ENCODE results near the gene FASN. TPM values are rescaled to one million over a fixed set of nuclear protein-coding genes. Genes with fewer than 3 reads are reported as not detected.
A peak's percentile ranks its signal among the peaks of the same experiment; 100 is the strongest.
"Not testable (repeated sequence)": the region's sequence is repeated elsewhere in the genome, so short reads cannot be mapped to it uniquely, and the experiment has no call there.

The FASN gene
- total RNA-seq, 4 donors from 2014 or later = 30.3 to 63.6 (median 44.8) TPM

DNA sequence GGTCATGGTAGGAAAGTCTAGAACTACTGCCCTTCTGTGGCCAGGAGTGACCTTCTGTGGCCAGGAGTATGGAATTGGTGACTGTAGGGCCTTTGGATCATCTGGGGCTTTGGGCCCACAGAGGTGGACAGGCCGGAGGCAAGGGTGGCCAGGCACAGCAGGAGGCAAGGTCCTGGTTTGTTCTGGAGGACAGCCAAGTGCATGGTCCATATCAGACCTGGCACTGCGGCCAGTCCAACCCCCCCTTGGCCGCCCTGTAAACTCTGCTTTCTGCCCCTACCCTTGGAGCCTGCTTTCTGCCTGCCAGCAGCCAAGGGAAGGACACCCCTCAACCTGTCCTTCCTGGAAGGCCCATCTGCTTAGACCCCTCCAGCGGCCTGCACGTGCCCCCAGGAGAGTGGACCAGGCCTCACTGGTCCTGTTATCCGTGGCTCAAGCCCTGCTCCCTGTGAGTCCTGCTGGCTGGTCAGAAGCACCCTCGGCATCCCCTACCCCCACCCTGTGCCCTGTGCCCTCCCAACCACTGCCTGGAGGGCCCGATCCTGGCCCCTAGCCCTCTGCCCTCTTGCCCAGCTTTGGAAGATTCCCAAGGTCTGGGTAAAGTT, 58.2 kb downstream of the FASN start:
- Histone ChIP-seq H3K36me3 (peaks cover 0 to 11% (median 3%) of the 10 kb centered on the region in 4 donors), H3K9me3 (no peaks in the 10 kb centered on the region), H3K4me1 (peaks cover 18 to 25% (median 22%) of the 10 kb centered on the region in 4 donors), H3K27ac (replicated peaks in 1 of 4) (no peak overlapping the region), H3K27me3 (no peaks in the 10 kb centered on the region), H3K4me3 (no peak overlapping the region)
- WGBS = 98% methylated on average over 6 of the region's 8 CpGs
- no peak for TF ChIP-seq POLR2AphosphoS5 (IDR thresholded peaks at IDR 0.05)
- TF ChIP-seq, protein P1, sequence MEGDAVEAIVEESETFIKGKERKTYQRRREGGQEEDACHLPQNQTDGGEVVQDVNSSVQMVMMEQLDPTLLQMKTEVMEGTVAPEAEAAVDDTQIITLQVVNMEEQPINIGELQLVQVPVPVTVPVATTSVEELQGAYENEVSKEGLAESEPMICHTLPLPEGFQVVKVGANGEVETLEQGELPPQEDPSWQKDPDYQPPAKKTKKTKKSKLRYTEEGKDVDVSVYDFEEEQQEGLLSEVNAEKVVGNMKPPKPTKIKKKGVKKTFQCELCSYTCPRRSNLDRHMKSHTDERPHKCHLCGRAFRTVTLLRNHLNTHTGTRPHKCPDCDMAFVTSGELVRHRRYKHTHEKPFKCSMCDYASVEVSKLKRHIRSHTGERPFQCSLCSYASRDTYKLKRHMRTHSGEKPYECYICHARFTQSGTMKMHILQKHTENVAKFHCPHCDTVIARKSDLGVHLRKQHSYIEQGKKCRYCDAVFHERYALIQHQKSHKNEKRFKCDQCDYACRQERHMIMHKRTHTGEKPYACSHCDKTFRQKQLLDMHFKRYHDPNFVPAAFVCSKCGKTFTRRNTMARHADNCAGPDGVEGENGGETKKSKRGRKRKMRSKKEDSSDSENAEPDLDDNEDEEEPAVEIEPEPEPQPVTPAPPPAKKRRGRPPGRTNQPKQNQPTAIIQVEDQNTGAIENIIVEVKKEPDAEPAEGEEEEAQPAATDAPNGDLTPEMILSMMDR (IDR thresholded peaks at IDR 0.05) = no peak
- no peak for TF ChIP-seq EP300 (IDR thresholded peaks at IDR 0.05)
- no peak for TF ChIP-seq POLR2A (IDR thresholded peaks at IDR 0.05; ENCODE audit: low read depth)
- intact Hi-C loops (cut with DNase I) = no loop called here
- no peak for DNase-seq (ENCODE audit: extremely low spot score)

DNA sequence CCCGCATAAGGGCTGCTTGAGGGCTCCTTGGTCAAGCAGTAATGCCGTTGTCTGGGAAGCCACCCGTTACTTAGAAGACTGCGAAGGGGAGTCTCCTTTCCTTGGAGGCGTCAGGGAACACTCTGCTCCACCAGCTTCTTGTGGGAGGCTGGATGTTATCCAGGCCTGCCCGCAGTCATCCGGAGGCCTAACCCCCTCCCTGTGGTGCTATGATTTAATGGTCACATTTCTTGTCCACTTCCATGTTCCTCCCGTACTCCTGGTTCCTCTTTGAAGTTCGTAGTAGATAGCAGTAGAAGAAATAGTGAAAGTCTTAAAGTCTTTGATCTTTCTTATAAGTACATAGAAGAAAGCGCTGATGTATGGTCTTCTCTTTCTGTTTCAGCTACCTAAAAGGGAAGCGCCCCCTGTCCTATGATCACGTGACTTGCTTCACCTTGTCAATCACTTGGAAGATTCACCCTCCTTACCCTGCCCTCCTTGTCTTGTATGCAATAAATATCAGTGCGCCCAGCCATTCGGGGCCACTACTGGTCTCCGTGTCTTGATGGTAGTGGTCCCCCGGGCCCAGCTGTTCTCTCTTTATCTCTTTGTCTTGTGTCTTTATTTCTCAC, 59.1 kb downstream of the FASN start:
- H3K9me3 ChIP-seq; H3K27me3 ChIP-seq; H3K27ac ChIP-seq (replicated peaks in 1 of 4); intact Hi-C loops (cut with DNase I); DNase-seq (ENCODE audit: extremely low spot score); H3K4me3 ChIP-seq: not testable (repeated sequence)
- Histone ChIP-seq H3K36me3 (peaks cover 0 to 11% (median 3%) of the 10 kb centered on the region in 4 donors), H3K4me1 (peaks cover 18 to 25% (median 22%) of the 10 kb centered on the region in 4 donors)
- WGBS = 86% methylated on average over 16 of the region's 16 CpGs

DNA sequence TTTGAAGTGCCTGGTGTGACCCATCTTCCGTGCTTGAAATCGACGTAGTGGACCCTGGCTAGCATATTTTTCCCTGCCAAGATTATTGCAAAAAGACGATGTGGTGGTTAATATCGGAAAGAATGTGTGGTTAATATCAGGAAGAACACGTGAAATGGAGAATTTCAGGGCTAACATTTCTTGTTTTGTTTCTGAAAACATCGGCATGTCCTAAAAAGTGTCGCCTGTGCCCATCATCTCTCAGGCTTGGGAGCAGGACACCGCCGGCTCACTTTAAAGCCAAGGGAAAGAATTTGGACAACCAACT, 60.2 kb downstream of the FASN start:
- TF ChIP-seq POLR2A (IDR thresholded peaks at IDR 0.05; ENCODE audit: low read depth) = no peak
- TF ChIP-seq, protein P1 (IDR thresholded peaks at IDR 0.05) = no peak
- TF ChIP-seq EP300 (IDR thresholded peaks at IDR 0.05) = no peak
- TF ChIP-seq POLR2AphosphoS5 (IDR thresholded peaks at IDR 0.05) = no peak
- H3K9me3 ChIP-seq = no peaks in the 10 kb centered on the region
- peaks cover 0 to 11% (median 3%) of the 10 kb centered on the region in 4 donors for H3K36me3 ChIP-seq
- H3K4me1 ChIP-seq = peaks cover 18 to 25% (median 22%) of the 10 kb centered on the region in 4 donors
- H3K27me3 ChIP-seq = peaks cover 0 to 2% (median 0%) of the 10 kb centered on the region in 4 donors
- WGBS = 9% methylated on average over 10 of the region's 10 CpGs
- intact Hi-C loops (cut with DNase I) = no loop called here
- H3K27ac ChIP-seq (replicated peaks in 1 of 4) = peak overlapping the region; percentile 92 to 98 (median 96)
- DNase-seq (ENCODE audit: extremely low spot score) = no peak
- peak overlapping the region; percentile 65 to 83 (median 66) for H3K4me3 ChIP-seq

DNA sequence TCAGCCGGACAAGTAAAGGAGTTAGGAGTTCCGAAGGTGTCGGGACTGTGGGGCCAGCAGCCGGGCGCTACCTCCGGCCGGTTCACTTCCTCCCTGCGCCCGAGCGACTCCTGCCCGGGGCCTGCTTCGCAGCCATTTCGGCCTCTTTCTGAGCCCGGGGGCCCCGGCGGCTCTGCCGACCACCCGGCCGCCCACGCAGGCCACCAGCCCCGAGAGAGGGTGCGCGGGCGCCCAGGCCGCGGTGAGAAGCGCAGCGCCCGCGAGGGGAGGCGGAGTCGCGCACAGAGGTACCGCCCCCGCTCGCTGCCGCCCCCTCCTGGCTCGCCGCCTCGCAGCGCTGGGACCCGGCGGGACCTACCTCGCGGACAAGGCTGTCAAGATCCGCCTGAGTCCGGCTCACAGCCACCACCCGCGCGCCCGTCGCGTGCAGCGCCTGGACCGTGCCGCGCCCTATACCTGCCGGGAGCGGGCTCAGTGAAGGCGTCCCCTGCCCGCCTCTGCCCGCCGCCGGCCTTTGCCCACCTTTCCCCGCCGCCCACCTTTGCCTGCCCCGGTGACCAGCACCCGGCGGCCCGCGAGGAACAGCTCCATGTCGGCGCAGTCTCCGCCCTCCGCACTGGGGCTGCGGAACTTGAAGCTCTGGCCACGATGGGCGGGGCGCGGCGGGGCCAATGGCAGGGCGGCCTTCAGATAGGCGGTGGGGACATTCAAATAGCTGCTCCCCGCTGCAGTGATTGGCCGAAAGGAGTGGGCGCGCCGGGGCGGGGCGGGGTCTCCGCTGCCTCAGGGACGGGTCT, 60.7 kb downstream of the FASN start, which contains the start of gene DCXR:
Gene DCXR, minus strand, starts transcription at position 606 of the 797 bp plus-strand sequence. Its CDS starts 15 bp downstream, at position 591.
- WGBS = 0% methylated on average over 15 of the region's 92 CpGs
- peaks cover 18 to 27% (median 24%) of the 10 kb centered on the region in 4 donors for H3K4me1 ChIP-seq
- TF ChIP-seq POLR2A (IDR thresholded peaks at IDR 0.05; ENCODE audit: low read depth) = peak; percentile 82
- TF ChIP-seq, protein P1 (IDR thresholded peaks at IDR 0.05) = peak; percentile 60 to 84 (median 64)
- peak; percentile 94 to 98 for TF ChIP-seq POLR2AphosphoS5 (IDR thresholded peaks at IDR 0.05)
- TF ChIP-seq EP300 (IDR thresholded peaks at IDR 0.05) = no peak
- DNase-seq (ENCODE audit: extremely low spot score) = peak; percentile 99
- peaks cover 0 to 11% (median 3%) of the 10 kb centered on the region in 4 donors for H3K36me3 ChIP-seq
- peak within 1 kb of the TSS; percentile 65 to 83 (median 66) for H3K4me3 ChIP-seq
- intact Hi-C loops (cut with DNase I) = no loop called here
- H3K9me3 ChIP-seq = no peaks in the 10 kb centered on the region
- peak within 1 kb of the TSS; percentile 92 to 98 (median 96) for H3K27ac ChIP-seq (replicated peaks in 1 of 4)
- peaks cover 0 to 8% (median 2%) of the 10 kb centered on the region in 4 donors for H3K27me3 ChIP-seq

DNA sequence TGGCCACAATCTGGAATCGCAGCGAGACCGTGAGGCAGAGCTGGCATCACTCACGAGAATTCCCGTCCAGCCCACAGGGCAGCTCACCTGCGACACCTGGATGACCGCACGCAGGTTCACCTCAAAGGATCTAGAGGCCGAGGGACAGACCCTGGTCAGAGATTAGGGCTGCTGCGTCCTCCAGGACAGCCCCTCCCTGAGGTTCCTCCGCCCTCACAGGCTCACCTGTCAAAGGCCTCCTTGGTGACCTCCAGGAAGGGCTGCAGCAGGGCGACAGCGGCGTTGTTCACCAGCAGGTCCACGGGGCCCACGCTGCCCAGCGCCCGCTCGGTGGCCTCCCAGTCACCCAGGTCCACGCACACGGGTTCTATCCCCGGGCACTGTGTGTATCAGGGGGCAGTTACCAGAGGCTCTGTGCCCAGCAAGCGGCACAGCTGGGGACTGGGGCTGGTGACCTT, 61.4 kb downstream of the FASN start:
- TF ChIP-seq POLR2AphosphoS5 (IDR thresholded peaks at IDR 0.05) = no peak
- TF ChIP-seq, protein P1 (IDR thresholded peaks at IDR 0.05) = no peak
- TF ChIP-seq POLR2A (IDR thresholded peaks at IDR 0.05; ENCODE audit: low read depth) = no peak
- no peak for TF ChIP-seq EP300 (IDR thresholded peaks at IDR 0.05)

More for the DNA sequence above, 61.4 kb downstream of the FASN start:
- WGBS = 51% methylated on average over 12 of the region's 23 CpGs
- H3K36me3 ChIP-seq = peaks cover 0 to 11% (median 3%) of the 10 kb centered on the region in 4 donors
- peak overlapping the region; percentile 92 to 98 (median 96) for H3K27ac ChIP-seq (replicated peaks in 1 of 4)
- H3K4me3 ChIP-seq = peak overlapping the region; percentile 65 to 83 (median 66)
- no peaks in the 10 kb centered on the region for H3K9me3 ChIP-seq
- intact Hi-C loops (cut with DNase I) = no loop called here
- peaks cover 0 to 13% (median 6%) of the 10 kb centered on the region in 4 donors for H3K27me3 ChIP-seq
- H3K4me1 ChIP-seq = peaks cover 22 to 33% (median 30%) of the 10 kb centered on the region in 4 donors
- DNase-seq (ENCODE audit: extremely low spot score) = no peak
